HepG2 (cell line): ENCODE measurements around the gene PRDM11. TPM values are rescaled to one million over a fixed set of nuclear protein-coding genes. Genes with fewer than 3 reads are reported as not detected.

Source experiments
- BCL6 ChIP-seq: IDR thresholded peaks from 2 replicates; pipeline ENCODE4 v1.6.1; 2016; ENCODE audit warnings: missing genetic modification reagents, missing compliant biosample characterization
- CC2D1A ChIP-seq: sonication (generic); formaldehyde crosslinking; IDR thresholded peaks from 2 replicates; pipeline ENCODE4 v1.8.1; 2023; ENCODE audit warnings: mild to moderate bottlenecking, missing genetic modification reagents
- HOXA9 ChIP-seq: sonication (generic); formaldehyde crosslinking; IDR thresholded peaks from 2 replicates; pipeline ENCODE4 v1.8.1; 2022; ENCODE audit warnings: missing genetic modification reagents, mild to moderate bottlenecking, moderate library complexity, borderline replicate concordance
- MAF1 ChIP-seq: sonication (generic); formaldehyde crosslinking; IDR thresholded peaks from 2 replicates; pipeline ENCODE4 v1.5.0; 2020; ENCODE audit warnings: missing genetic modification reagents, borderline replicate concordance
- MED8 ChIP-seq: sonication (generic); formaldehyde crosslinking; IDR thresholded peaks from 2 replicates; pipeline ENCODE4 v1.8.1; 2023; ENCODE audit warnings: mild to moderate bottlenecking, missing genetic modification reagents; ENCODE audit not compliant: insufficient replicate concordance
- MEIS1 ChIP-seq: sonication (generic); formaldehyde crosslinking; IDR thresholded peaks from 2 replicates; pipeline ENCODE4 v1.9.0; 2021; ENCODE audit warnings: mild to moderate bottlenecking, missing genetic modification reagents, moderate library complexity, borderline replicate concordance
- MLLT10 ChIP-seq: sonication (generic); formaldehyde crosslinking; IDR thresholded peaks from 2 replicates; pipeline ENCODE4 v1.4.0; 2020; ENCODE audit warnings: missing genetic modification reagents
- ONECUT2 ChIP-seq: sonication (generic); formaldehyde crosslinking; IDR thresholded peaks from 2 replicates; pipeline ENCODE4 v1.4.0; 2020; ENCODE audit warnings: missing genetic modification reagents
- PHF8 ChIP-seq: sonication (generic); formaldehyde crosslinking; IDR thresholded peaks from 2 replicates; pipeline ENCODE4 v1.5.0; 2020; ENCODE audit warnings: missing genetic modification reagents
- SATB2 ChIP-seq: sonication (generic); formaldehyde crosslinking; IDR thresholded peaks from 2 replicates; pipeline ENCODE4 v1.5.0; 2020; ENCODE audit warnings: missing genetic modification reagents
- SIX4 ChIP-seq: sonication (generic); formaldehyde crosslinking; IDR thresholded peaks from 2 replicates; pipeline ENCODE4 v1.4.0; 2020; ENCODE audit warnings: missing genetic modification reagents
- SMAD9 ChIP-seq: sonication (generic); formaldehyde crosslinking; IDR thresholded peaks from 2 replicates; pipeline ENCODE4 v1.5.1; 2020; ENCODE audit warnings: mild to moderate bottlenecking, missing genetic modification reagents
- ZFP37 ChIP-seq: sonication (generic); formaldehyde crosslinking; IDR thresholded peaks from 2 replicates; pipeline ENCODE4 v1.4.0; 2020; ENCODE audit warnings: missing genetic modification reagents, borderline replicate concordance
- ZMYM3 ChIP-seq: sonication (generic); formaldehyde crosslinking; IDR thresholded peaks from 2 replicates; pipeline ENCODE4 v1.5.1; 2020; ENCODE audit warnings: mild to moderate bottlenecking, missing genetic modification reagents
- ZNF44 ChIP-seq: sonication (generic); formaldehyde crosslinking; IDR thresholded peaks from 2 replicates; pipeline ENCODE4 v1.5.1; 2020; ENCODE audit warnings: mild to moderate bottlenecking, missing genetic modification reagents
- ZNF614 ChIP-seq: IDR thresholded peaks from 2 replicates; pipeline ENCODE4 v1.6.1; 2018; ENCODE audit warnings: missing biosample characterization, missing genetic modification reagents, inconsistent platforms, borderline replicate concordance
- ZNF687 ChIP-seq: sonication (generic); formaldehyde crosslinking; IDR thresholded peaks from 2 replicates; pipeline ENCODE4 v1.5.1; 2020; ENCODE audit warnings: mild to moderate bottlenecking, missing genetic modification reagents, moderate library complexity
- polyA plus RNA-seq, 8 experiments: library from polyadenylated mRNA; depleted of rRNA in 3 of 8; stranded (reverse) in 7 of 8; unstranded in 1 of 8; fragments of >200 nt; fragmentation: Illumina TruSeq in 4 of 8; extraction: Trizol in 4 of 8; gene quantifications; 2 replicates each; pipeline versions ENCODE4 v1.2.1 to v1.2.3, GENCODE V29; 2011 to 2016; ENCODE audit warnings: low read depth in 4 of 8, missing spikeins in 1 of 8, mixed read lengths in 1 of 8; ENCODE audit not compliant: insufficient read depth in 1 of 8
- total RNA-seq, 5 experiments: library from RNA; depleted of rRNA; stranded (reverse); fragments of >200 nt; fragmentation: Illumina TruSeq; extraction: Trizol; gene quantifications; 2 replicates each; pipeline ENCODE4 v1.2.3, GENCODE V29; 2016; ENCODE audit warnings: low read depth in 1 of 5
- TF ChIP-seq, protein P1 (sequence below): sonication (generic); formaldehyde crosslinking; IDR thresholded peaks from 2 replicates; pipeline ENCODE4 v1.4.0; 2020; ENCODE audit warnings: missing genetic modification reagents
- TF ChIP-seq, protein P2 (sequence below): sonication (generic); formaldehyde crosslinking; conservative IDR thresholded peaks from 2 replicates; pipeline ENCODE4 v1.8.0; 2022; ENCODE audit warnings: missing genetic modification reagents
- TF ChIP-seq, protein P3 (sequence below): sonication (generic); formaldehyde crosslinking; IDR thresholded peaks from 2 replicates; pipeline ENCODE4 v1.4.0; 2020; ENCODE audit warnings: missing genetic modification reagents, borderline replicate concordance

PRDM11 gene
- total and polyA plus RNA-seq, 2 of the 13 experiments (the other 11 are each of a cell fraction or from before 2014, with no cell fraction given) = 3.4 to 4.7 TPM

DNA sequence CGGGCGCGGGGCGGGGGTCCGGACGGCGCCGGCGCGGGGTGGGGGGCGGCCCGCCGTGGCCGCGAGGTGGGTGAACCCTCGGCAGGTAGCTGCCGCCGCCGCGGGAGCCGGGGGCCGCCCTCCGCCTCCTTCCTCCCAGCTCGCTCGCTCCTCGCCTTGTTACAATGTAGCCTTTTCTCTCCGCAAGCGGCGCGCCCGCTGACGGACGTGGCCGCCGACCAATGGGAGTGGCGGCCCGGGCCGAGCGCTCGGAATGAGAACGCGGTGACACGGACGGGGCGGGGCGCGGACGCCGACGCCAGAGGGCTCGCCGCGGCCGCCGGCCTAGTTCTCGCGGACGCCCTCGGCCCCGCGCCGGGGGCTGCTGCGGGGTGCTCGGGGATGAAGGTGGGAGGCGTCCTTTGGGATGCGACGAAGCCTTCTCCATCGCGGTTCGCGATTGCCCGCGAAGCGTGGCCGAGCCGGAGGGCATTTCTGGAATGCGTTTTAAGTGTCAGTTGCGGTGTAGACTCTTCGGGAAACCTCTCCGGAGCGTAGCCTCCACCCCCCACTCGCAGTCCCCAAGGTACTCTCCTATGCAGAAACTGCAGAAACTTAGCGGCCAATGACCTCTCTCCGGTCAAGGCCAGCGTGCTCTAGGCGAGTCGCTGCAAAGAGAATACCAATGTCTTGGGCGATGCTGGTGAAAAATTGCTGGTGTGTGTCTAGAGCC is 734 bp downstream of the PRDM11 start (continued):
- TF ChIP-seq ONECUT2 (CRISPR knock-in tag) = no peak
- TF ChIP-seq SATB2 (CRISPR knock-in tag) = no peak
- no peak for TF ChIP-seq HOXA9 (CRISPR knock-in tag)
- TF ChIP-seq SMAD9 (CRISPR knock-in tag) = no peak
- TF ChIP-seq MED8 = no peak
- TF ChIP-seq CC2D1A (CRISPR knock-in tag) = no peak
- TF ChIP-seq, protein P1, sequence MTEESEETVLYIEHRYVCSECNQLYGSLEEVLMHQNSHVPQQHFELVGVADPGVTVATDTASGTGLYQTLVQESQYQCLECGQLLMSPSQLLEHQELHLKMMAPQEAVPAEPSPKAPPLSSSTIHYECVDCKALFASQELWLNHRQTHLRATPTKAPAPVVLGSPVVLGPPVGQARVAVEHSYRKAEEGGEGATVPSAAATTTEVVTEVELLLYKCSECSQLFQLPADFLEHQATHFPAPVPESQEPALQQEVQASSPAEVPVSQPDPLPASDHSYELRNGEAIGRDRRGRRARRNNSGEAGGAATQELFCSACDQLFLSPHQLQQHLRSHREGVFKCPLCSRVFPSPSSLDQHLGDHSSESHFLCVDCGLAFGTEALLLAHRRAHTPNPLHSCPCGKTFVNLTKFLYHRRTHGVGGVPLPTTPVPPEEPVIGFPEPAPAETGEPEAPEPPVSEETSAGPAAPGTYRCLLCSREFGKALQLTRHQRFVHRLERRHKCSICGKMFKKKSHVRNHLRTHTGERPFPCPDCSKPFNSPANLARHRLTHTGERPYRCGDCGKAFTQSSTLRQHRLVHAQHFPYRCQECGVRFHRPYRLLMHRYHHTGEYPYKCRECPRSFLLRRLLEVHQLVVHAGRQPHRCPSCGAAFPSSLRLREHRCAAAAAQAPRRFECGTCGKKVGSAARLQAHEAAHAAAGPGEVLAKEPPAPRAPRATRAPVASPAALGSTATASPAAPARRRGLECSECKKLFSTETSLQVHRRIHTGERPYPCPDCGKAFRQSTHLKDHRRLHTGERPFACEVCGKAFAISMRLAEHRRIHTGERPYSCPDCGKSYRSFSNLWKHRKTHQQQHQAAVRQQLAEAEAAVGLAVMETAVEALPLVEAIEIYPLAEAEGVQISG (CRISPR knock-in tag) = peak; percentile 70; the same call in 1 of the 2 replicates
- no peak for TF ChIP-seq MEIS1 (CRISPR knock-in tag)
- TF ChIP-seq BCL6 (CRISPR knock-in tag) = no peak
- TF ChIP-seq SIX4 = no peak
- TF ChIP-seq PHF8 (CRISPR knock-in tag) = peak; percentile 84
- TF ChIP-seq ZNF687 (CRISPR knock-in tag) = peak; percentile 77
- no peak for TF ChIP-seq ZMYM3 (CRISPR knock-in tag)
- TF ChIP-seq ZNF44 (CRISPR knock-in tag) = no peak
- TF ChIP-seq, protein P2, sequence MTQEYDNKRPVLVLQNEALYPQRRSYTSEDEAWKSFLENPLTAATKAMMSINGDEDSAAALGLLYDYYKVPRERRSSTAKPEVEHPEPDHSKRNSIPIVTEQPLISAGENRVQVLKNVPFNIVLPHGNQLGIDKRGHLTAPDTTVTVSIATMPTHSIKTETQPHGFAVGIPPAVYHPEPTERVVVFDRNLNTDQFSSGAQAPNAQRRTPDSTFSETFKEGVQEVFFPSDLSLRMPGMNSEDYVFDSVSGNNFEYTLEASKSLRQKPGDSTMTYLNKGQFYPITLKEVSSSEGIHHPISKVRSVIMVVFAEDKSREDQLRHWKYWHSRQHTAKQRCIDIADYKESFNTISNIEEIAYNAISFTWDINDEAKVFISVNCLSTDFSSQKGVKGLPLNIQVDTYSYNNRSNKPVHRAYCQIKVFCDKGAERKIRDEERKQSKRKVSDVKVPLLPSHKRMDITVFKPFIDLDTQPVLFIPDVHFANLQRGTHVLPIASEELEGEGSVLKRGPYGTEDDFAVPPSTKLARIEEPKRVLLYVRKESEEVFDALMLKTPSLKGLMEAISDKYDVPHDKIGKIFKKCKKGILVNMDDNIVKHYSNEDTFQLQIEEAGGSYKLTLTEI = no peak
- no peak for TF ChIP-seq MAF1 (CRISPR knock-in tag)
- 0 out of 2 replicates have a peak, but pooled peaks have one; percentile 26 for TF ChIP-seq ZFP37 (CRISPR knock-in tag)
- TF ChIP-seq MLLT10 (CRISPR knock-in tag) = no peak
- TF ChIP-seq ZNF614 (CRISPR knock-in tag) = no peak
- TF ChIP-seq, protein P3, sequence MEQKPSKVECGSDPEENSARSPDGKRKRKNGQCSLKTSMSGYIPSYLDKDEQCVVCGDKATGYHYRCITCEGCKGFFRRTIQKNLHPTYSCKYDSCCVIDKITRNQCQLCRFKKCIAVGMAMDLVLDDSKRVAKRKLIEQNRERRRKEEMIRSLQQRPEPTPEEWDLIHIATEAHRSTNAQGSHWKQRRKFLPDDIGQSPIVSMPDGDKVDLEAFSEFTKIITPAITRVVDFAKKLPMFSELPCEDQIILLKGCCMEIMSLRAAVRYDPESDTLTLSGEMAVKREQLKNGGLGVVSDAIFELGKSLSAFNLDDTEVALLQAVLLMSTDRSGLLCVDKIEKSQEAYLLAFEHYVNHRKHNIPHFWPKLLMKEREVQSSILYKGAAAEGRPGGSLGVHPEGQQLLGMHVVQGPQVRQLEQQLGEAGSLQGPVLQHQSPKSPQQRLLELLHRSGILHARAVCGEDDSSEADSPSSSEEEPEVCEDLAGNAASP = no peak
